Vagina (tissue), 2 donors: ENCODE measurements around the gene NKD2. TPM values are rescaled to one million over a fixed set of nuclear protein-coding genes. Genes with fewer than 3 reads are reported as not detected.
"Not testable (repeated sequence)": the region's sequence is repeated elsewhere in the genome, so short reads cannot be mapped to it uniquely, and the experiment has no call there.

Experiments
- DNase-seq, 2 donors: peaks; one replicate each; pipeline ENCODE4 v3.0.0-alpha.2; 2017; ENCODE audit errors: extremely low spot score in 2 of 2
- H3K27ac ChIP-seq: fragments of 200-600 bp; sonication (generic); one replicate; pipeline ENCODE4 v1.5.1; 2019
- H3K27me3 ChIP-seq: fragments of 200-600 bp; sonication (generic); one replicate; pipeline ENCODE4 v1.5.1; 2019
- H3K36me3 ChIP-seq, 2 donors: fragments of 200-600 bp; sonication (generic); one replicate each; pipeline ENCODE4 v1.5.1; 2017 to 2019
- H3K4me1 ChIP-seq: fragments of 200-600 bp; sonication (generic); one replicate; pipeline ENCODE4 v1.5.1; 2019
- H3K4me3 ChIP-seq, 2 donors: fragments of 200-600 bp; sonication (generic); 1 replicate in 1 of 2; 2 replicates in 1 of 2; pipeline ENCODE4 v1.5.1; 2016 to 2019
- H3K9me3 ChIP-seq: fragments of 200-600 bp; sonication (generic); one replicate; pipeline ENCODE4 v1.5.1; 2019
- POLR2A ChIP-seq, 2 donors: fragments of 450-650 bp; IDR thresholded peaks; one replicate each; pipeline ENCODE4 v1.6.1; 2017; ENCODE audit warnings: antibody characterized with exemption in 2 of 2, mild to moderate bottlenecking in 2 of 2, moderate library complexity in 2 of 2
- POLR2AphosphoS5 ChIP-seq, 2 donors: sonication (generic); formaldehyde crosslinking; IDR thresholded peaks; one replicate each; pipeline ENCODE4 v1.9.0; 2017; ENCODE audit warnings: antibody characterized with exemption in 2 of 2, mild to moderate bottlenecking in 2 of 2, low read depth in 1 of 2; ENCODE audit not compliant: insufficient read depth in 1 of 2
- intact Hi-C: fragments of 100-400 bp; cut with DNase I; formaldehyde crosslinking; loops from one replicate; pipeline ENCODE4 v1.15.1; 2023
- total RNA-seq: library from RNA; depleted of rRNA; stranded (reverse); fragments of >200 nt; gene quantifications from one replicate; pipeline ENCODE4 v1.2.3, GENCODE V29; 2016
- TF ChIP-seq, protein P1 (sequence below), 3 experiments: fragments of 450-650 bp in 2 of 3; fragments of 200-600 bp in 1 of 3; sonication (generic) in 1 of 3; IDR thresholded peaks; one replicate each; pipeline ENCODE4 v1.5.1; 2017 to 2019; ENCODE audit warnings: antibody characterized with exemption in 3 of 3, mild to moderate bottlenecking in 2 of 3, moderate library complexity in 2 of 3

Gene NKD2
- total RNA-seq, 1 donor from 2014 or later, result 2.0 TPM

DNA sequence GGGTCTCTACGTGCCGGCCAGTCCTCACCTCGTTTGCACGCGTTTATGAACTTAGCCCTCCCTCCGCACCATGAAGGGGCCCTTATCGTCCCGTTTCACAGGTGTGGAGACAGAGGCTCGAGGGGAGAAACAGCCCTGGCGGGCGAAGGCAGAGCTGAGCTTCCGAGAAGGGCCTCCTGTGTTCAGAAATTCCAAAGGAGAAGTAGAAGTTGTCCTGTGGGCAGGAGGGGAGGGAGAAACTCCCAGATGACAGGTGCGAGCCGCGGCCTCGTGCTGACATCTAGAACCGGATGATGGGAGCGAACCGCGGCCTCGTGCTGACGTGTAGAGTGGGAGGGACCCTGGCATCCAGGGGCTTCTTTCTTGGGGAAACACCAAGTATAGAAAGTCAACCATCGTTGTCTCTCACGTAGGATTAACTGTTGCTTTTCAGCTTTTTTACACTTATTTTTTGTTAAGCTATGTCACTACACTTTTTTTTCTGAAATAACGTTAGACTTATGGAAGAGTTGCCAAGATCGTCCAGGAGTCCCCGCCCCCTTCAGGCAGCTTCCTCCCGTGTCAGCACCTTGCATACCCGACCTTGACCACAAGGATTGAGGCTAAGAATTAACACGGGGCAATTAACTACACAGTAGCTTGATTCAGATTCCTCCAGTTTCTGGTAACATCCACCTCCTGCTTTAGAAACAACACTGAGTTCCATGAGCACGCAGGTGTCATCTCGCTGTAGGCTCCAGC lies 42.8 kb upstream of the NKD2 start:
- intact Hi-C loops, result no loop called here
- peak; percentile 67 to 77 for DNase-seq
- no peak overlapping the region for H3K4me3 ChIP-seq
- peaks cover 12% of the 10 kb centered on the region for H3K4me1 ChIP-seq
- no peak overlapping the region for H3K27ac ChIP-seq
- TF ChIP-seq, protein P1, sequence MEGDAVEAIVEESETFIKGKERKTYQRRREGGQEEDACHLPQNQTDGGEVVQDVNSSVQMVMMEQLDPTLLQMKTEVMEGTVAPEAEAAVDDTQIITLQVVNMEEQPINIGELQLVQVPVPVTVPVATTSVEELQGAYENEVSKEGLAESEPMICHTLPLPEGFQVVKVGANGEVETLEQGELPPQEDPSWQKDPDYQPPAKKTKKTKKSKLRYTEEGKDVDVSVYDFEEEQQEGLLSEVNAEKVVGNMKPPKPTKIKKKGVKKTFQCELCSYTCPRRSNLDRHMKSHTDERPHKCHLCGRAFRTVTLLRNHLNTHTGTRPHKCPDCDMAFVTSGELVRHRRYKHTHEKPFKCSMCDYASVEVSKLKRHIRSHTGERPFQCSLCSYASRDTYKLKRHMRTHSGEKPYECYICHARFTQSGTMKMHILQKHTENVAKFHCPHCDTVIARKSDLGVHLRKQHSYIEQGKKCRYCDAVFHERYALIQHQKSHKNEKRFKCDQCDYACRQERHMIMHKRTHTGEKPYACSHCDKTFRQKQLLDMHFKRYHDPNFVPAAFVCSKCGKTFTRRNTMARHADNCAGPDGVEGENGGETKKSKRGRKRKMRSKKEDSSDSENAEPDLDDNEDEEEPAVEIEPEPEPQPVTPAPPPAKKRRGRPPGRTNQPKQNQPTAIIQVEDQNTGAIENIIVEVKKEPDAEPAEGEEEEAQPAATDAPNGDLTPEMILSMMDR (IDR thresholded peaks at IDR 0.05), result no peak
- no peak for TF ChIP-seq POLR2A (IDR thresholded peaks at IDR 0.05)
- no peak for TF ChIP-seq POLR2AphosphoS5 (IDR thresholded peaks at IDR 0.05; ENCODE audit: insufficient read depth in 1 of 2, low read depth in 1 of 2)
- no peaks in the 10 kb centered on the region for H3K9me3 ChIP-seq
- no peaks in the 10 kb centered on the region for H3K36me3 ChIP-seq
- H3K27me3 ChIP-seq, result no peaks in the 10 kb centered on the region

DNA sequence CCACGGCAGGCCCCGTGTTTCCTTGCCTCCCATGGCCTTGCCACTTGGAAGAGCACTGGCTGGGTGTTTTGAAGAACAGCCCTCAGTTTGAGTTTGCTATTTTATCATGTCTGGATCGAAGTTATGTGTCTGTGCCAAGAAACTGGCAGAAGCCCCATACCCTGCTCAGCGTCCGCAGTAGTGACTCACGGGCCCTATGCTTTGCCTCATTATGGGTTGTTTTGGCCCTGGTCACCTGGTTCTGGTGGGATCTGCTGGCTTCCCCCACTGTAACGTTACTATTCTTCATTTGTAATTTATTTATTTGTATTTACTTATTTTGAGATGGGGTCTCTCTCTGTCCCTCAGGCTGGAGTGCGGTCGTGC lies 42.3 kb upstream of the NKD2 start:
- intact Hi-C loops, result no loop called here

DNA sequence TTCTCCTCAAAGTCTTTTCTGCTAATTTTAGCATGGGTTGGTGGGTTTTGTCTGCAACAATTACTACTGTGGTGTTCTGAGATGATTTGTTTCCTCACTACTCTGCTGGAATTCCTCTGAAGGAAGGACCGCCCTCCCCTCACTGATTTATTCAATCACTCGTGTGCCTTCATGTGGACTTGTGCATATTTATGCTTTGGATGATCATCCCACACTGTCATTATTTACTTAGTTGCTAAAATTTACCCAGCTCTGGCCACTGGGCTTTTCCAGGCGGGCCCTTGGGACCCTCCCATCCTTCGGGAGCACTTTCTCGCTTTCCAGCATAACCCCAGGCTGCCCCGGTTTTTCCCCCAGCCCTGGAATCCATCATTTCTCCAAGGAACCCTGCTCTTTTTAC lies 41.7 kb upstream of the NKD2 start:
- DNase-seq, result peak; percentile 47 to 58
- intact Hi-C loops, result no loop called here
- Histone ChIP-seq H3K36me3 (no peaks in the 10 kb centered on the region), H3K4me3 (no peak overlapping the region), H3K27me3 (no peaks in the 10 kb centered on the region), H3K9me3 (no peaks in the 10 kb centered on the region), H3K27ac (no peak overlapping the region), H3K4me1 (peaks cover 12% of the 10 kb centered on the region)
- TF ChIP-seq, protein P1 (IDR thresholded peaks at IDR 0.05), result no peak
- no peak for TF ChIP-seq POLR2A (IDR thresholded peaks at IDR 0.05)
- no peak for TF ChIP-seq POLR2AphosphoS5 (IDR thresholded peaks at IDR 0.05; ENCODE audit: insufficient read depth in 1 of 2, low read depth in 1 of 2)

More for the DNA sequence above, 42.3 kb upstream of the NKD2 start:
- Histone ChIP-seq H3K9me3 (no peaks in the 10 kb centered on the region), H3K27me3 (no peaks in the 10 kb centered on the region), H3K4me1 (peaks cover 12% of the 10 kb centered on the region), H3K27ac (no peak overlapping the region), H3K36me3 (no peaks in the 10 kb centered on the region), H3K4me3 (no peak overlapping the region)
- peak; percentile 25 to 32 for DNase-seq
- TF ChIP-seq POLR2AphosphoS5 (IDR thresholded peaks at IDR 0.05; ENCODE audit: insufficient read depth in 1 of 2, low read depth in 1 of 2), result no peak
- TF ChIP-seq POLR2A (IDR thresholded peaks at IDR 0.05), result no peak

DNA sequence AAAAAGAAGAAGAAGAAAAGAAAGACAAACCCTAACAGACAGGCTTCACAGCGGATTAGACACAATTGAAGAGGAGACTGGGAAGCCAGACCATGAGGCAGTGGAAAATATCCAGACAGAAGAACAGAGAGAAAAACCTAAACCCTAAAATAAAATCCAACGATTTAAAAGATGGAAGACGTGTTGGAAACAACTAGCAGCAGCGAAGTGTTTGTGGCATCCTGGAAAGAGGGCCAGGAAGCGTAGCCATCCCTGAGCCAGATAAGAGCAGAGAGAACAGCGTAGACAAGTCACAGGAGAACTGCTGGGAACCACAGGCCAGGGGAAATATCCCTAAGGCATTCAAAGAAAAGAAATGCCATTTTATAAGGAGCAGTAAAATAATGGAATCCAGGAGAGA lies 39.7 kb upstream of the NKD2 start:
- peaks cover 3% of the 10 kb centered on the region for H3K4me1 ChIP-seq
- intact Hi-C loops, result no loop called here
- H3K36me3 ChIP-seq, result no peaks in the 10 kb centered on the region
- no peak overlapping the region for H3K4me3 ChIP-seq
- no peak for TF ChIP-seq POLR2A (IDR thresholded peaks at IDR 0.05)
- no peak for TF ChIP-seq POLR2AphosphoS5 (IDR thresholded peaks at IDR 0.05; ENCODE audit: insufficient read depth in 1 of 2, low read depth in 1 of 2)
- TF ChIP-seq, protein P1 (IDR thresholded peaks at IDR 0.05), result no peak
- no peaks in the 10 kb centered on the region for H3K27me3 ChIP-seq
- no peaks in the 10 kb centered on the region for H3K9me3 ChIP-seq
- H3K27ac ChIP-seq, result no peak overlapping the region
- no peak for DNase-seq

DNA sequence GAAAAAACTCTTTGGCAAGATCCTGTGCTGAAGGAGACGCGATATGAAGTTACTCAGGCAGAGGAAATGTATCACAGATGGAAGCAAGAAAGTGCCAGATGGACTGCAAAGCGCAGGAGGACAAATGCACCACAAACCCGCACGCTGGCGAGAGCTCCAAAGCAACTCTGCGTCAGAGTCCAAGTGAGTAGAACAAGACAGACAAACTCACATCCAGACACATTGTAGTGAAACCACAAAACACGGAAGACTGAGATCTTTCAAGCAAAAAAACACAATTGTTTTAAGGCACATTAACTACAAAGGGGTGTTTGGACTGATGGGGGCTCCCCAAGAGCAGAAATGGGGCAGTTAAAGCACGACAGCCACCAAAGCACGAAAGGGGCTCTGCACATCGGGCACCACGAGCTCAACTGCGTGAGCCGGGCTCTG lies 39.2 kb upstream of the NKD2 start:
- peaks cover 2% of the 10 kb centered on the region for H3K4me1 ChIP-seq
- no peaks in the 10 kb centered on the region for H3K27me3 ChIP-seq
- intact Hi-C loops, result no loop called here
- H3K27ac ChIP-seq, result no peak overlapping the region
- DNase-seq, result no peak
- TF ChIP-seq POLR2A (IDR thresholded peaks at IDR 0.05) (no peak), POLR2AphosphoS5 (IDR thresholded peaks at IDR 0.05; ENCODE audit: insufficient read depth in 1 of 2, low read depth in 1 of 2) (no peak)
- TF ChIP-seq, protein P1 (IDR thresholded peaks at IDR 0.05), result no peak
- H3K4me3 ChIP-seq, result no peak overlapping the region
- no peaks in the 10 kb centered on the region for H3K36me3 ChIP-seq
- H3K9me3 ChIP-seq, result no peaks in the 10 kb centered on the region

DNA sequence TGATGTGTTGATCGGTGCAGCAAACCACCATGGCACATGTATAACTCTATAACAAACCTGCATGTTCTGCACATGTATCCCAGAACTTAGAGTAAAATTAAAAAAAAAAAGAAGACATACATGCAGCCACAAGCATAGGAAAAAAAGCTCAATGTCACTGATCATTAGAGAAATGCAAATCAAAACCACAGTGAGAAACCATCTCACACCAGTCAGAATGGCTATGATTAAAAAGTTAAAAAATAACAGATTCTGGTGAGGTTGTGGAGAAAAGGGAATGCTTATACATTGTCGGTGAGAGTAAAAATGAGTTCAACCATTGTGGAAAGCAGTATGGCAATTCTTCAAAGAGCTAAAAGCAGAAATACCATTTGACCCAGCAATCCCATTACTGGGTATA lies 36.0 kb upstream of the NKD2 start:
- H3K4me1 ChIP-seq, H3K4me3 ChIP-seq, H3K36me3 ChIP-seq, DNase-seq, H3K27me3 ChIP-seq, intact Hi-C loops, H3K27ac ChIP-seq, H3K9me3 ChIP-seq: not testable (repeated sequence)
